K562 (cell line): ENCODE results near the gene USP24. TPM values are rescaled to one million over a fixed set of nuclear protein-coding genes. Genes with fewer than 3 reads are reported as not detected.
A peak's percentile ranks its signal among the peaks of the same experiment; 100 is the strongest.

ENCODE experiments used
- CBFA2T3 ChIP-seq: fragments of 450-650 bp; IDR thresholded peaks from 2 replicates; pipeline ENCODE4 v1.6.1; 2017
- CBFB ChIP-seq: sonication (generic); formaldehyde crosslinking; IDR thresholded peaks from 2 replicates; pipeline ENCODE4 v1.4.0; 2020; ENCODE audit warnings: mild to moderate bottlenecking, missing genetic modification reagents
- CTBP1 ChIP-seq: fragments of 450-650 bp; IDR thresholded peaks from 2 replicates; pipeline ENCODE4 v1.6.1; 2016; ENCODE audit warnings: borderline replicate concordance
- ELF4 ChIP-seq: fragments of 450-650 bp; formaldehyde crosslinking; IDR thresholded peaks from 2 replicates; pipeline ENCODE4 v1.4.0; 2022; ENCODE audit warnings: missing genetic modification characterization
- ESRRA ChIP-seq: fragments of 450-650 bp; IDR thresholded peaks from 2 replicates; pipeline ENCODE4 v1.6.1; 2014; ENCODE audit warnings: low read depth, mild to moderate bottlenecking, moderate library complexity, borderline replicate concordance
- FOXJ2 ChIP-seq: fragments of 200-800 bp; sonication (Bioruptor generic); IDR thresholded peaks from 2 replicates; pipeline ENCODE4 v1.6.1; 2016; ENCODE audit warnings: missing genetic modification characterization, missing compliant biosample characterization
- HDAC2 ChIP-seq: fragments of 450-650 bp; IDR thresholded peaks from 2 replicates; pipeline ENCODE4 v1.6.1; 2016; ENCODE audit warnings: mild to moderate bottlenecking
- HES1 ChIP-seq: fragments of 450-650 bp; IDR thresholded peaks from 2 replicates; pipeline ENCODE4 v1.6.1; 2016; ENCODE audit warnings: low read depth, mild to moderate bottlenecking, moderate library complexity
- JUND ChIP-seq, 2 experiments: IDR thresholded peaks; 2 replicates in 1 of 2; 3 replicates in 1 of 2; pipeline ENCODE4 v1.6.1; 2011; ENCODE audit warnings: borderline replicate concordance in 2 of 2, low read depth in 2 of 2, low read length in 2 of 2, improper control_type of control experiment in 1 of 2, missing biosample characterization in 1 of 2, missing genetic modification characterization in 1 of 2, missing genetic modification reagents in 1 of 2
- L3MBTL2 ChIP-seq: fragments of 450-650 bp; IDR thresholded peaks from 2 replicates; pipeline ENCODE4 v1.6.1; 2016; ENCODE audit warnings: mild to moderate bottlenecking, moderate library complexity
- MAZ ChIP-seq, 2 experiments: fragments of 450-650 bp in 1 of 2; sonication (generic) in 1 of 2; formaldehyde crosslinking; IDR thresholded peaks in 1 of 2; conservative IDR thresholded peaks in 1 of 2; 2 replicates each; pipeline versions ENCODE4 v1.4.0 to v1.5.0; 2020; ENCODE audit warnings: mild to moderate bottlenecking in 1 of 2, missing genetic modification reagents in 1 of 2
- MEIS2 ChIP-seq: fragments of 450-650 bp; IDR thresholded peaks from 2 replicates; pipeline ENCODE4 v1.6.1; 2014; ENCODE audit warnings: mild to moderate bottlenecking; ENCODE audit not compliant: partially characterized antibody
- MLLT1 ChIP-seq, 2 experiments: fragments of 450-650 bp; IDR thresholded peaks; 2 replicates each; pipeline ENCODE4 v1.6.1; 2016
- NCOR1 ChIP-seq: fragments of 450-650 bp; IDR thresholded peaks from 2 replicates; pipeline ENCODE4 v1.6.1; 2016; ENCODE audit warnings: mild to moderate bottlenecking, moderate library complexity
- NFE2 ChIP-seq: IDR thresholded peaks from 2 replicates; pipeline ENCODE4 v1.6.1; 2014; ENCODE audit warnings: antibody characterized with exemption, low read depth
- PKNOX1 ChIP-seq: fragments of 450-650 bp; IDR thresholded peaks from 2 replicates; pipeline ENCODE4 v1.6.1; 2016
- RBM34 ChIP-seq: fragments of 200-400 bp; formaldehyde crosslinking; IDR thresholded peaks from 2 replicates; pipeline ENCODE4 v1.6.1; 2018; ENCODE audit warnings: low read length, borderline replicate concordance; ENCODE audit not compliant: insufficient read depth
- SPI1 ChIP-seq: IDR thresholded peaks from 2 replicates; pipeline ENCODE4 v1.6.1; 2011; ENCODE audit warnings: low read depth, low read length, control low read depth, borderline replicate concordance
- ZNF121 ChIP-seq: sonication (generic); formaldehyde crosslinking; conservative IDR thresholded peaks from 2 replicates; pipeline ENCODE4 v1.8.0; 2022; ENCODE audit warnings: missing genetic modification reagents
- ZNF212 ChIP-seq: fragments of 450-650 bp; formaldehyde crosslinking; IDR thresholded peaks from 2 replicates; pipeline ENCODE4 v1.4.0; 2020; ENCODE audit warnings: mild to moderate bottlenecking
- ZNF592 ChIP-seq: fragments of 450-650 bp; IDR thresholded peaks from 2 replicates; pipeline ENCODE4 v1.6.1; 2017; ENCODE audit warnings: antibody characterized with exemption, mild to moderate bottlenecking
- polyA plus RNA-seq, 8 experiments: library from polyadenylated mRNA; depleted of rRNA in 4 of 8; stranded (reverse) in 5 of 8; unstranded in 3 of 8; fragments of >200 nt; fragmentation: Nextera tagmentation in 2 of 8; fragmentation: Illumina TruSeq in 1 of 8; extraction: Ambion mirVana in 2 of 8; extraction: Trizol in 1 of 8; gene quantifications; 2 replicates each; pipeline versions ENCODE4 v1.2.1 to v1.2.3, GENCODE V29; 2011 to 2014; ENCODE audit warnings: inconsistent platforms in 1 of 8, missing spikeins in 1 of 8
- total RNA-seq, 7 experiments: library from RNA; depleted of rRNA in 6 of 7; stranded (reverse); fragments of >200 nt in 6 of 7; fragmentation: Illumina TruSeq in 2 of 7; extraction: Trizol in 2 of 7; gene quantifications; 2 replicates each; pipeline versions ENCODE4 v1.2.1 to v1.2.3, GENCODE V29; 2011 to 2021; ENCODE audit warnings: low replicate concordance in 1 of 7

USP24 gene
- total and polyA plus RNA-seq, 9 of the 15 experiments (the other 6 are each of a cell fraction or from before 2014, with no cell fraction given), result 7.7 to 62.6 (median 36.8) TPM

- TF ChIP-seq PKNOX1 (peak; percentile 93), CTBP1 (peak; percentile 86), ESRRA (0 out of 2 replicates have a peak, but pooled peaks have one; percentile 10), FOXJ2 (tag) (no peak), RBM34 (no peak), JUND (IDR thresholded peaks at IDR 0.05; ENCODE audit: borderline replicate concordance, low read depth, low read length) (peak; percentile 98), JUND (tag; IDR thresholded peaks at IDR 0.05; ENCODE audit: borderline replicate concordance, low read depth, low read length) (peak; percentile 98), ZNF212 (no peak), NFE2 (peak; percentile 59), MEIS2 (peak; percentile 77), ZNF592 (0 out of 2 replicates have a peak, but pooled peaks have one; percentile 31), L3MBTL2 (0 out of 2 replicates have a peak, but pooled peaks have one; percentile 32), NCOR1 (peak; percentile 42; the same call in 1 of the 2 replicates), HES1 (peak; percentile 76), MLLT1 (IDR thresholded peaks at IDR 0.05) (0 out of 4 replicates have a peak, but pooled peaks of 1 of the 2 experiments have one; percentile 15), CBFA2T3 (peak; percentile 85), SPI1 (peak; percentile 89; the same call in 1 of the 2 replicates), ZNF121 (CRISPR knock-in tag) (no peak), HDAC2 (peak; percentile 73), CBFB (CRISPR knock-in tag) (no peak), MAZ (CRISPR knock-in tag; conservative IDR thresholded peaks at IDR 0.05 in 1 of 2, IDR thresholded peaks at IDR 0.05 in 1 of 2) (0 out of 4 replicates have a peak, but pooled peaks of 1 of the 2 experiments have one; percentile 8), ELF4 (CRISPR knock-in tag) (peak; percentile 75; the same call in 1 of the 2 replicates)
These were observed 35.9 kb downstream of the USP24 start (continued) for GRCh38 chr1:55179177-55179835.
